ENCODE measurements around the gene SMDT1. TPM values are rescaled to one million over a fixed set of nuclear protein-coding genes. Genes with fewer than 3 reads are reported as not detected.

The SMDT1 gene
- total RNA-seq, 1 donor from 2014 or later: 71.7 TPM

DNA sequence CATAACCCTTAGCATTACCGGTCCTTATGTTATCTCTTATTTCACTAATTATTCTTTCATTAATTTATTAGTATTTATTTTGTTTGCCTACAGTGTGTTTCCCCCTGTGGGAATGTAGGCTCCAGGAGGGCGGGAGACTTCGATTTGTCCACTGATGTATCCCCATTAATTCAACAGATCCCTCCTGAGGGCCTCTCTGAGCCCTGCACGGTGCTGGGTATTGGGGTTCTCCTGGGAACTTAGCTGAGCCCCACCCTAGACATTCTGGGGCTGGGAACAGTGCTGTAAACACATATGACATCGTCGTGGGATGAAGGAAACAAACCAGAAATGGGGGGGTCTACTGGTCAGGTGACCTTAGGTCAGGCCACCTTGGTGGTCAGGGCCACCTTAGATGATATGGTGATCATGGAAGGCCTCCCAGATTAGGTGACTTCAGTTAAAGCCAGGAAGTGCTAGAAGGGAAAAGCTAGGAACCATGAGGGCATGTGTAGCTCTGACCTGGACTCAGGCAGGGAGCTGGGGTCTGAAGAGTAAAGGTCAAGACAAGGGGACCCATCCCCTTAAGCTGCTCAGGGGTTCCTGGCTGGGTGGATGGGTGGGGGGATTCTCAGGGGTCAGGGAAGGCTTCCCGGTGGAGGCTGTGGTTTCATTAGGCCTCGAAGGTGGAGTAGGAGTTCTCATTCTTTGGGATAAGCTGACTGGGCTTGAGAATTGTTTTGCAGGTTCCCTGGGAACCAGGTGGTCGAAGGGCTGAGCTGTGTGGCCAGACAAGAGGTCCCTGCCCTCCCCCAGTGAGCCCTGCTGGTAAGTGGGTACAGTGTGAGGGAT, 4.4 kb upstream of the SMDT1 start:
- Mint-ChIP-seq H3K4me1 (ENCODE audit: low read depth) (peaks cover 18% of the 10 kb centered on the region), H3K27me3 (peaks cover 4% of the 10 kb centered on the region), H3K9me3 (ENCODE audit: low read depth) (no peaks in the 10 kb centered on the region), H3K27ac (peak overlapping the region; percentile 51), H3K36me3 (ENCODE audit: insufficient read depth) (no peaks in the 10 kb centered on the region), H3K4me3 (ENCODE audit: low read depth) (no peak overlapping the region)
- DNase-seq (ENCODE audit: low spot score, unreplicated experiment): no peak
- TF ChIP-seq, protein P1, sequence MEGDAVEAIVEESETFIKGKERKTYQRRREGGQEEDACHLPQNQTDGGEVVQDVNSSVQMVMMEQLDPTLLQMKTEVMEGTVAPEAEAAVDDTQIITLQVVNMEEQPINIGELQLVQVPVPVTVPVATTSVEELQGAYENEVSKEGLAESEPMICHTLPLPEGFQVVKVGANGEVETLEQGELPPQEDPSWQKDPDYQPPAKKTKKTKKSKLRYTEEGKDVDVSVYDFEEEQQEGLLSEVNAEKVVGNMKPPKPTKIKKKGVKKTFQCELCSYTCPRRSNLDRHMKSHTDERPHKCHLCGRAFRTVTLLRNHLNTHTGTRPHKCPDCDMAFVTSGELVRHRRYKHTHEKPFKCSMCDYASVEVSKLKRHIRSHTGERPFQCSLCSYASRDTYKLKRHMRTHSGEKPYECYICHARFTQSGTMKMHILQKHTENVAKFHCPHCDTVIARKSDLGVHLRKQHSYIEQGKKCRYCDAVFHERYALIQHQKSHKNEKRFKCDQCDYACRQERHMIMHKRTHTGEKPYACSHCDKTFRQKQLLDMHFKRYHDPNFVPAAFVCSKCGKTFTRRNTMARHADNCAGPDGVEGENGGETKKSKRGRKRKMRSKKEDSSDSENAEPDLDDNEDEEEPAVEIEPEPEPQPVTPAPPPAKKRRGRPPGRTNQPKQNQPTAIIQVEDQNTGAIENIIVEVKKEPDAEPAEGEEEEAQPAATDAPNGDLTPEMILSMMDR (IDR thresholded peaks at IDR 0.05; ENCODE audit: unreplicated experiment): no peak

DNA sequence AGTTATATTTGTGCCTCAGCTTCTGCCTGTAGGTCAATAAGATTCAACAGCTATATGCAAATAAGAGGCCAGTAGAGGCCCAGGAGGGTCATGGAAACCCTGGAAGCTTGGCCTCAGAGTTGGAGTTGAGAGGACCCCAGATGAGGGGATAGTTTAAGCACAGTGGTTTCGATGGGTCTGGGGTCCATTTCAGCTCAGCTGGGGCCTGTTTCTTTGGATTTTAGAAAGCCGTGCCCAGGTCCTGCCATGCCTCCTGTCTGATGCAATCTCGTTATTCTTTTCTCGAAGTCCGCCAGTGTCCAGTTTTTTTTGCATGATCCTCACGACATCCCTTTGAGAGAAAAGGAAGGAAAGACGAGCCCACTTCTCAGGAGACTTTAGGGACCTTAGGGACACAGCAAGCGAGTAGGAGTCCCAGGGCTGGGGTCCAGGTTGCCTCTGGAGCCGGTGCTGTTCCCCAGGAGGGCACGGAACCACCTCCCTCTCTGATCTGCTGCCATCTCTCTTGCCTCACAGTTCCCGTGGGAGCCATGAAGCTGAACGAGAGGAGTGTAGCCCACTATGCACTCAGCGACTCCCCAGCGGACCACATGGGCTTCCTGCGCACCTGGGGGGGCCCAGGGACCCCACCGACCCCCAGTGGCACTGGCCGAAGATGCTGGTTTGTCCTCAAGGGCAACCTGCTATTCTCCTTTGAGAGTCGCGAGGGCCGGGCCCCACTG, 2.6 kb upstream of the SMDT1 start:
- Mint-ChIP-seq H3K27ac (no peak overlapping the region), H3K4me3 (ENCODE audit: low read depth) (no peak overlapping the region), H3K36me3 (ENCODE audit: insufficient read depth) (peaks cover 1% of the 10 kb centered on the region), H3K9me3 (ENCODE audit: low read depth) (no peaks in the 10 kb centered on the region), H3K4me1 (ENCODE audit: low read depth) (peaks cover 24% of the 10 kb centered on the region), H3K27me3 (peaks cover 4% of the 10 kb centered on the region)
- TF ChIP-seq, protein P1 (IDR thresholded peaks at IDR 0.05; ENCODE audit: unreplicated experiment): no peak
- no peak for DNase-seq (ENCODE audit: low spot score, unreplicated experiment)

DNA sequence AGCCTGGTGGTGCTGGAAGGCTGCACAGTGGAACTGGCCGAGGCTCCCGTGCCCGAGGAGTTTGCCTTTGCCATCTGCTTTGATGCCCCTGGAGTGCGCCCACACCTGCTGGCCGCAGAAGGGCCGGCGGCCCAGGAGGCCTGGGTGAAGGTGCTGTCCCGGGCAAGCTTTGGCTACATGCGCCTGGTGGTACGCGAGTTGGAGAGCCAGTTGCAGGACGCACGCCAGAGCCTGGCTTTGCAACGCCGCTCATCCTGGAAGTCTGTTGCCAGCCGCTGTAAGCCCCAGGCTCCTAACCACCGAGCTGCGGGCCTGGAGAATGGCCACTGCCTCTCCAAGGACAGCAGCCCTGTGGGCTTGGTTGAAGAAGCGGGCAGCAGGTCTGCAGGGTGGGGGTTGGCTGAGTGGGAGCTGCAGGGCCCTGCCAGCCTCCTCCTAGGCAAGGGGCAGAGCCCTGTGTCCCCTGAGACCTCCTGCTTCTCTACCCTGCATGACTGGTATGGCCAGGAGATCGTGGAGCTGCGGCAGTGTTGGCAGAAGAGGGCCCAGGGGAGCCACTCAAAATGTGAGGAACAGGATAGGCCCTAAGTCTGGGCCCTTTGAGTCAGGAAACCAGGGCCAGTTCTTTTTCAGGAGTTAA, 1.9 kb upstream of the SMDT1 start:
- H3K36me3 Mint-ChIP-seq (ENCODE audit: insufficient read depth): peaks cover 3% of the 10 kb centered on the region
- H3K9me3 Mint-ChIP-seq (ENCODE audit: low read depth): no peaks in the 10 kb centered on the region
- H3K27me3 Mint-ChIP-seq: peaks cover 3% of the 10 kb centered on the region
- DNase-seq (ENCODE audit: low spot score, unreplicated experiment): no peak
- no peak overlapping the region for H3K27ac Mint-ChIP-seq
- H3K4me1 Mint-ChIP-seq (ENCODE audit: low read depth): peaks cover 24% of the 10 kb centered on the region
- TF ChIP-seq, protein P1 (IDR thresholded peaks at IDR 0.05; ENCODE audit: unreplicated experiment): no peak
- no peak overlapping the region for H3K4me3 Mint-ChIP-seq (ENCODE audit: low read depth)

DNA sequence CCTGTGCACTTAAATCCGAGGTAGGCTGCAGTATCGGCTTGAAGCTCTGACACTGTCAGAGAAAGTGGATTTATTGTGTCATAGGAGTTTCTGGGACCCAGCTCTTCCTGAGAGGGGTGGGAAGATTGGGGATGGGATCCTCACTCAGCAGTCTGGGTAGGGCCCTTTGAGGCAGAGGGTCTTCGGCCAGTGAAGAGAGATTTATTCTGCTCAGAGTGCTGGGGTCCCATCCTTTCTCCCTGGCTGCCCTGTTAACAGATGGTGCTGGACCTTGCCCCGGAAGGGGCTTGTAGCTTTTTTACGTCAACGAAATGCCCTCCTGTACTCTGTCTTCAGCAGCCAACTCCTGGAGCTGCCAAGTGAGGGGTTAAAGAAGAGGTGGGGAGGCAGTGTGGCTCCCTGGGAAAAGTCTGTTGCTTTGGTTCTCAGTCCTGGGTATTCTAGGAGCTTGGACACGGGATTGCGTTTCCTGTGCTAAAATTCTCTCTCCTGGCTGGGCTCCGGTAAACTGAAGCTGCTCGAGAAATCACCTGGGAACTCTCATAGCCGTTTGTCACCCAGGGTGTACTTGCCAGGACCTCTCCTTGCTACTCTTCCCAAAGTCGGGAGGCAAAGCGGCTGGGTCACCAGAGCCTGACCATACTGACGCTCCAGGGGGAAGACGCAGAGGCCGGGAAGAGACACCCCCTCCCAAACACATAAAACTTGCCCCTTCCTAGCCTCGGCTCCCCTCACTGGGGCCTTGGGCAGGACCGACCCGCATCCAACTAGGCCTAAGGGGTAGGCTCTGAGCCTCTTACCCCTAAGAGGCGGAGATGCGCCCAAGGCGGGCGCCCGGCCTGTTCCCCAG, 806 bp upstream of the SMDT1 start:
- TF ChIP-seq, protein P1 (IDR thresholded peaks at IDR 0.05; ENCODE audit: unreplicated experiment): no peak
- Mint-ChIP-seq H3K27me3 (no peaks in the 10 kb centered on the region), H3K9me3 (ENCODE audit: low read depth) (no peaks in the 10 kb centered on the region), H3K27ac (peak overlapping the region; percentile 98), H3K4me3 (ENCODE audit: low read depth) (peak overlapping the region; percentile 93), H3K4me1 (ENCODE audit: low read depth) (peaks cover 21% of the 10 kb centered on the region), H3K36me3 (ENCODE audit: insufficient read depth) (peaks cover 4% of the 10 kb centered on the region)
- DNase-seq (ENCODE audit: low spot score, unreplicated experiment): no peak

Measured in progenitor cell of endocrine pancreas (in vitro differentiated cells).